K562 (cell line): ENCODE measurements around the gene PREX1. TPM values are rescaled to one million over a fixed set of nuclear protein-coding genes. Genes with fewer than 3 reads are reported as not detected.

Source experiments
- ATAC-seq: fragments of 200-7000 bp; cut with Tn5 transposase; 3 replicates; pipeline ENCODE4 v1.9.1; 2020; ENCODE audit warnings: moderate library complexity
- BruUV-seq: library from RNA; stranded (reverse); fragments of 400-500 nt; replicated peaks from 2 replicates; lab custom pipeline; 2021; lab: Mats Ljungman, UMichigan
- CTCF ChIA-PET: fragments of 300-600 bp; formaldehyde crosslinking; extraction: SDS; loops from one replicate; lab custom pipeline; 2021; ENCODE audit warnings: low intra/inter-chr PET ratio; lab: Yijun Ruan, JAX
- POLR2A ChIA-PET: fragments of 300-600, 350-650 bp; sonication (Branson Sonifier 250); formaldehyde crosslinking; extraction: SDS; loops from one replicate; lab custom pipeline; 2021; ENCODE audit warnings: antibody characterized with exemption, inconsistent platforms; lab: Yijun Ruan, JAX
- DNase-seq, 4 experiments: peaks; one replicate each; pipeline versions ENCODE4 v3.0.0 to v3.0.0-alpha.2; 2011 to 2018; ENCODE audit warnings: low spot score in 3 of 4, mixed read lengths in 3 of 4; ENCODE audit errors: extremely low read depth in 1 of 4
- FAIRE-seq: peaks from 2 replicates; lab custom pipeline; 2011; peaks lifted over from hg19 to GRCh38; lab: Jason Lieb, UNC
- H2AFZ ChIP-seq: 2 replicates; pipeline ENCODE4 v1.6.0; 2011; ENCODE audit warnings: low read depth, low read length, control low read depth, inconsistent platforms
- H3K27ac ChIP-seq: fragments of 200-600 bp; 3 replicates; pipeline ENCODE4 v1.8.0; 2011; ENCODE audit warnings: low read depth, mild to moderate bottlenecking, control low read depth, inconsistent platforms, low read length, moderate library complexity, mixed read lengths; ENCODE audit errors: extremely low read depth
- H3K27me3 ChIP-seq, 2 experiments: fragments of 300-600 bp in 1 of 2; 2 replicates in 1 of 2; 3 replicates in 1 of 2; pipeline versions ENCODE4 v1.6.0 to v1.8.0; 2011; ENCODE audit warnings: inconsistent platforms in 2 of 2, low read length in 2 of 2, mild to moderate bottlenecking in 1 of 2, mixed read lengths in 1 of 2, moderate library complexity in 1 of 2; ENCODE audit not compliant: control insufficient read depth in 2 of 2, insufficient read depth in 2 of 2
- H3K36me3 ChIP-seq: fragments of 300-600 bp; 3 replicates; pipeline ENCODE4 v1.8.0; 2011; ENCODE audit warnings: mild to moderate bottlenecking, low read length, inconsistent platforms; ENCODE audit not compliant: control insufficient read depth, insufficient read depth
- H3K4me1 ChIP-seq, 2 experiments: fragments of 200-600 bp in 1 of 2; replicated peaks in 1 of 2; 2 replicates in 1 of 2; 3 replicates in 1 of 2; pipeline versions ENCODE4 v1.5.1 to v1.8.0; 2011; ENCODE audit warnings: inconsistent platforms in 2 of 2, low read length in 2 of 2, mild to moderate bottlenecking in 1 of 2, mixed read lengths in 1 of 2, moderate library complexity in 1 of 2; ENCODE audit not compliant: control insufficient read depth in 2 of 2, insufficient read depth in 2 of 2
- H3K4me2 ChIP-seq: 2 replicates; pipeline ENCODE4 v1.6.1; 2011; ENCODE audit warnings: low read length, control low read depth, inconsistent platforms, mixed read lengths; ENCODE audit not compliant: insufficient read depth
- H3K4me3 ChIP-seq: fragments of 200-600 bp; sonication (generic), shearing (Covaris generic); 2 replicates; pipeline ENCODE4 v1.5.1; 2016; ENCODE audit warnings: control low read depth, inconsistent platforms
- H3K79me2 ChIP-seq: fragments of 200-600 bp; 3 replicates; pipeline ENCODE4 v1.8.0; 2011; ENCODE audit warnings: low read length, inconsistent platforms; ENCODE audit not compliant: control insufficient read depth, insufficient read depth
- H3K9ac ChIP-seq, 2 experiments: 2 replicates each; pipeline versions ENCODE4 v1.6.0 to v1.6.1; 2011; ENCODE audit warnings: low read depth in 2 of 2, low read length in 2 of 2, control low read depth in 1 of 2, inconsistent platforms in 1 of 2, mild to moderate bottlenecking in 1 of 2, mixed read lengths in 1 of 2; ENCODE audit not compliant: insufficient read depth in 1 of 2
- H3K9me1 ChIP-seq: one replicate; pipeline ENCODE4 v1.6.0; 2011; ENCODE audit warnings: inconsistent platforms, mild to moderate bottlenecking, low read length, moderate library complexity; ENCODE audit not compliant: control insufficient read depth, insufficient read depth
- H3K9me3 ChIP-seq: replicated peaks from 2 replicates; pipeline ENCODE4 v1.5.1; 2011; ENCODE audit warnings: low read depth, low read length, inconsistent platforms; ENCODE audit not compliant: control insufficient read depth, insufficient read depth
- H4K20me1 ChIP-seq: replicated peaks from 2 replicates; pipeline ENCODE4 v1.6.1; 2011; ENCODE audit warnings: low read length, inconsistent platforms, mixed read lengths; ENCODE audit not compliant: control insufficient read depth, insufficient read depth
- BRCA1 ChIP-seq, 2 experiments: fragments of 450-650 bp in 1 of 2; sonication (generic) in 1 of 2; formaldehyde crosslinking in 1 of 2; IDR thresholded peaks; 2 replicates each; pipeline versions ENCODE4 v1.5.0 to v1.6.1; 2017 to 2020; ENCODE audit warnings: mild to moderate bottlenecking in 1 of 2, missing genetic modification reagents in 1 of 2
- HEY1 ChIP-seq: fragments of 250-450 bp; sonication (Bioruptor Pico); IDR thresholded peaks from 2 replicates; pipeline ENCODE4 v1.5.0; 2020; ENCODE audit warnings: mild to moderate bottlenecking, moderate library complexity, borderline replicate concordance
- KAT8 ChIP-seq: fragments of 450-650 bp; IDR thresholded peaks from 2 replicates; pipeline ENCODE4 v1.6.1; 2016; ENCODE audit warnings: low read depth, mild to moderate bottlenecking
- MTA1 ChIP-seq: fragments of 450-650 bp; IDR thresholded peaks from 2 replicates; pipeline ENCODE4 v1.6.1; 2017; ENCODE audit warnings: borderline replicate concordance
- MTA3 ChIP-seq: fragments of 450-650 bp; formaldehyde crosslinking; IDR thresholded peaks from 2 replicates; pipeline ENCODE4 v1.6.1; 2017; ENCODE audit warnings: mild to moderate bottlenecking, borderline replicate concordance
- SMARCE1 ChIP-seq: fragments of 450-650 bp; IDR thresholded peaks from 2 replicates; pipeline ENCODE4 v1.7.1; 2016; ENCODE audit warnings: mild to moderate bottlenecking
- ZNF12 ChIP-seq: sonication (generic); formaldehyde crosslinking; IDR thresholded peaks from 2 replicates; pipeline ENCODE4 v1.4.0; 2020; ENCODE audit warnings: mild to moderate bottlenecking, missing genetic modification reagents
- ZNF140 ChIP-seq: fragments of 250-450 bp; sonication (Bioruptor Pico); IDR thresholded peaks from 2 replicates; pipeline ENCODE4 v1.8.0; 2021; ENCODE audit warnings: moderate library complexity, mild to moderate bottlenecking, inconsistent platforms
- WGBS: fragments of 100-300 bp; shearing (Covaris generic); methylation state at CpG from one replicate; pipeline ENCODE4 v1.1.6; 2016; ENCODE audit warnings: low coverage, mixed read lengths; ENCODE audit not compliant: insufficient coverage; ENCODE audit errors: missing lambda C conversion rate; 5-methylcytosine and 5-hydroxymethylcytosine counted together
- in situ Hi-C: fragments of 300-500 bp; cut with MboI; formaldehyde crosslinking; loops from 4 replicates; pipeline ENCODE4 v1.15.0; 2018; ENCODE audit warnings: inconsistent platforms, mixed read lengths
- intact Hi-C: fragments of 100-400 bp; cut with micrococcal nuclease; formaldehyde crosslinking; loops from 2 replicates; pipeline ENCODE4 v1.14.2; 2022
- polyA plus RNA-seq, 8 experiments: library from polyadenylated mRNA; depleted of rRNA in 4 of 8; stranded (reverse) in 5 of 8; unstranded in 3 of 8; fragments of >200 nt; fragmentation: Nextera tagmentation in 2 of 8; fragmentation: Illumina TruSeq in 1 of 8; extraction: Ambion mirVana in 2 of 8; extraction: Trizol in 1 of 8; gene quantifications; 2 replicates each; pipeline versions ENCODE4 v1.2.1 to v1.2.3, GENCODE V29; 2011 to 2014; ENCODE audit warnings: inconsistent platforms in 1 of 8, missing spikeins in 1 of 8
- total RNA-seq, 7 experiments: library from RNA; depleted of rRNA in 6 of 7; stranded (reverse); fragments of >200 nt in 6 of 7; fragmentation: Illumina TruSeq in 2 of 7; extraction: Trizol in 2 of 7; gene quantifications; 2 replicates each; pipeline versions ENCODE4 v1.2.1 to v1.2.3, GENCODE V29; 2011 to 2021; ENCODE audit warnings: low replicate concordance in 1 of 7
- TF ChIP-seq, protein P1 (sequence below): fragments of 250-450 bp; sonication (Bioruptor Pico); IDR thresholded peaks from 2 replicates; pipeline ENCODE4 v1.5.0; 2020; ENCODE audit warnings: mild to moderate bottlenecking, borderline replicate concordance
- TF ChIP-seq, protein P2 (sequence below): fragments of 450-650 bp; IDR thresholded peaks from 2 replicates; pipeline ENCODE4 v1.6.1; 2016; ENCODE audit warnings: mild to moderate bottlenecking, moderate library complexity

PREX1 gene
- total and polyA plus RNA-seq, 9 of the 15 experiments (the other 6 are each of a cell fraction or from before 2014, with no cell fraction given): 0.37 to 10.4 (median 4.8) TPM

DNA sequence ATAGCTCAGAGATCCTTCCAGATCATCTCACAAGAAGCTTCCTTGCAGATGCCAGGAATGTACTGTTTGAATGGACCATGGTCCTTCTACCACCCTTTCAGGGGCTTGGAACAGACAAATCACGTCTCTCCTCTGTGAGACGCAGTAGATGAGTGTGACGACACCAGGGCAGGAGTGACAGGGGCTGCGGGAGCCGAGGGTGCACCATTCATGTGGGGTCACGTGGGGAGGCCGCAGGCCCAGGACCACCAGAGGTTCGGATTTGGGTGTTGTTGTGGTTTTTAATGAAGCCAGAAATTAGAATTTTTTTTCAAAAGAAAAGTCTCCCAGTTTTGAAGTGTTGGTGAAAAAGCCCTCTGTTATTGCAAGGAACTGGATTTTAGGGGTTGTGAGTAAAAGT, 79.2 kb downstream of the PREX1 start:
- Histone ChIP-seq H3K27ac (no peak overlapping the region), H2AFZ (no peak overlapping the region), H3K9me1 (no peaks in the 10 kb centered on the region), H3K4me3 (no peak overlapping the region), H3K9me3 (no peaks in the 10 kb centered on the region), H3K27me3 (no peaks in the 10 kb centered on the region), H3K79me2 (no peaks in the 10 kb centered on the region), H3K4me2 (no peak overlapping the region), H3K9ac (no peak overlapping the region), H3K36me3 (peaks cover under 1% of the 10 kb centered on the region; the same call in 1 of the 3 replicates), H4K20me1 (no peaks in the 10 kb centered on the region), H3K4me1 (peaks cover 0 to 9% of the 10 kb centered on the region in 2 experiments; a peak in 1 of 5 replicates)
- no peak for ATAC-seq
- intact Hi-C loops: no loop called here
- POLR2A ChIA-PET: interaction anchor here (0.6 kb wide), 1 partner anchor 13 kb away, joined by 4 read pairs; no protein-coding TSS in a partner anchor
- no peak for DNase-seq
- FAIRE-seq: no peak
- 14% methylated on average over 8 of the region's 8 CpGs for WGBS
- in situ Hi-C loops: no loop called here
- no TSS peak for BruUV-seq
- CTCF ChIA-PET: no interaction called here
- TF ChIP-seq MTA1 (no peak), SMARCE1 (no peak), KAT8 (no peak), HEY1 (CRISPR knock-in tag) (no peak), ZNF140 (CRISPR knock-in tag) (no peak), ZNF12 (CRISPR knock-in tag) (no peak), BRCA1 (IDR thresholded peaks at IDR 0.05) (no peak), BRCA1 (CRISPR knock-in tag; IDR thresholded peaks at IDR 0.05) (no peak), MTA3 (no peak)
- TF ChIP-seq, protein P1, sequence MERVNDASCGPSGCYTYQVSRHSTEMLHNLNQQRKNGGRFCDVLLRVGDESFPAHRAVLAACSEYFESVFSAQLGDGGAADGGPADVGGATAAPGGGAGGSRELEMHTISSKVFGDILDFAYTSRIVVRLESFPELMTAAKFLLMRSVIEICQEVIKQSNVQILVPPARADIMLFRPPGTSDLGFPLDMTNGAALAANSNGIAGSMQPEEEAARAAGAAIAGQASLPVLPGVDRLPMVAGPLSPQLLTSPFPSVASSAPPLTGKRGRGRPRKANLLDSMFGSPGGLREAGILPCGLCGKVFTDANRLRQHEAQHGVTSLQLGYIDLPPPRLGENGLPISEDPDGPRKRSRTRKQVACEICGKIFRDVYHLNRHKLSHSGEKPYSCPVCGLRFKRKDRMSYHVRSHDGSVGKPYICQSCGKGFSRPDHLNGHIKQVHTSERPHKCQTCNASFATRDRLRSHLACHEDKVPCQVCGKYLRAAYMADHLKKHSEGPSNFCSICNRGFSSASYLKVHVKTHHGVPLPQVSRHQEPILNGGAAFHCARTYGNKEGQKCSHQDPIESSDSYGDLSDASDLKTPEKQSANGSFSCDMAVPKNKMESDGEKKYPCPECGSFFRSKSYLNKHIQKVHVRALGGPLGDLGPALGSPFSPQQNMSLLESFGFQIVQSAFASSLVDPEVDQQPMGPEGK: no peak
- TF ChIP-seq, protein P2, sequence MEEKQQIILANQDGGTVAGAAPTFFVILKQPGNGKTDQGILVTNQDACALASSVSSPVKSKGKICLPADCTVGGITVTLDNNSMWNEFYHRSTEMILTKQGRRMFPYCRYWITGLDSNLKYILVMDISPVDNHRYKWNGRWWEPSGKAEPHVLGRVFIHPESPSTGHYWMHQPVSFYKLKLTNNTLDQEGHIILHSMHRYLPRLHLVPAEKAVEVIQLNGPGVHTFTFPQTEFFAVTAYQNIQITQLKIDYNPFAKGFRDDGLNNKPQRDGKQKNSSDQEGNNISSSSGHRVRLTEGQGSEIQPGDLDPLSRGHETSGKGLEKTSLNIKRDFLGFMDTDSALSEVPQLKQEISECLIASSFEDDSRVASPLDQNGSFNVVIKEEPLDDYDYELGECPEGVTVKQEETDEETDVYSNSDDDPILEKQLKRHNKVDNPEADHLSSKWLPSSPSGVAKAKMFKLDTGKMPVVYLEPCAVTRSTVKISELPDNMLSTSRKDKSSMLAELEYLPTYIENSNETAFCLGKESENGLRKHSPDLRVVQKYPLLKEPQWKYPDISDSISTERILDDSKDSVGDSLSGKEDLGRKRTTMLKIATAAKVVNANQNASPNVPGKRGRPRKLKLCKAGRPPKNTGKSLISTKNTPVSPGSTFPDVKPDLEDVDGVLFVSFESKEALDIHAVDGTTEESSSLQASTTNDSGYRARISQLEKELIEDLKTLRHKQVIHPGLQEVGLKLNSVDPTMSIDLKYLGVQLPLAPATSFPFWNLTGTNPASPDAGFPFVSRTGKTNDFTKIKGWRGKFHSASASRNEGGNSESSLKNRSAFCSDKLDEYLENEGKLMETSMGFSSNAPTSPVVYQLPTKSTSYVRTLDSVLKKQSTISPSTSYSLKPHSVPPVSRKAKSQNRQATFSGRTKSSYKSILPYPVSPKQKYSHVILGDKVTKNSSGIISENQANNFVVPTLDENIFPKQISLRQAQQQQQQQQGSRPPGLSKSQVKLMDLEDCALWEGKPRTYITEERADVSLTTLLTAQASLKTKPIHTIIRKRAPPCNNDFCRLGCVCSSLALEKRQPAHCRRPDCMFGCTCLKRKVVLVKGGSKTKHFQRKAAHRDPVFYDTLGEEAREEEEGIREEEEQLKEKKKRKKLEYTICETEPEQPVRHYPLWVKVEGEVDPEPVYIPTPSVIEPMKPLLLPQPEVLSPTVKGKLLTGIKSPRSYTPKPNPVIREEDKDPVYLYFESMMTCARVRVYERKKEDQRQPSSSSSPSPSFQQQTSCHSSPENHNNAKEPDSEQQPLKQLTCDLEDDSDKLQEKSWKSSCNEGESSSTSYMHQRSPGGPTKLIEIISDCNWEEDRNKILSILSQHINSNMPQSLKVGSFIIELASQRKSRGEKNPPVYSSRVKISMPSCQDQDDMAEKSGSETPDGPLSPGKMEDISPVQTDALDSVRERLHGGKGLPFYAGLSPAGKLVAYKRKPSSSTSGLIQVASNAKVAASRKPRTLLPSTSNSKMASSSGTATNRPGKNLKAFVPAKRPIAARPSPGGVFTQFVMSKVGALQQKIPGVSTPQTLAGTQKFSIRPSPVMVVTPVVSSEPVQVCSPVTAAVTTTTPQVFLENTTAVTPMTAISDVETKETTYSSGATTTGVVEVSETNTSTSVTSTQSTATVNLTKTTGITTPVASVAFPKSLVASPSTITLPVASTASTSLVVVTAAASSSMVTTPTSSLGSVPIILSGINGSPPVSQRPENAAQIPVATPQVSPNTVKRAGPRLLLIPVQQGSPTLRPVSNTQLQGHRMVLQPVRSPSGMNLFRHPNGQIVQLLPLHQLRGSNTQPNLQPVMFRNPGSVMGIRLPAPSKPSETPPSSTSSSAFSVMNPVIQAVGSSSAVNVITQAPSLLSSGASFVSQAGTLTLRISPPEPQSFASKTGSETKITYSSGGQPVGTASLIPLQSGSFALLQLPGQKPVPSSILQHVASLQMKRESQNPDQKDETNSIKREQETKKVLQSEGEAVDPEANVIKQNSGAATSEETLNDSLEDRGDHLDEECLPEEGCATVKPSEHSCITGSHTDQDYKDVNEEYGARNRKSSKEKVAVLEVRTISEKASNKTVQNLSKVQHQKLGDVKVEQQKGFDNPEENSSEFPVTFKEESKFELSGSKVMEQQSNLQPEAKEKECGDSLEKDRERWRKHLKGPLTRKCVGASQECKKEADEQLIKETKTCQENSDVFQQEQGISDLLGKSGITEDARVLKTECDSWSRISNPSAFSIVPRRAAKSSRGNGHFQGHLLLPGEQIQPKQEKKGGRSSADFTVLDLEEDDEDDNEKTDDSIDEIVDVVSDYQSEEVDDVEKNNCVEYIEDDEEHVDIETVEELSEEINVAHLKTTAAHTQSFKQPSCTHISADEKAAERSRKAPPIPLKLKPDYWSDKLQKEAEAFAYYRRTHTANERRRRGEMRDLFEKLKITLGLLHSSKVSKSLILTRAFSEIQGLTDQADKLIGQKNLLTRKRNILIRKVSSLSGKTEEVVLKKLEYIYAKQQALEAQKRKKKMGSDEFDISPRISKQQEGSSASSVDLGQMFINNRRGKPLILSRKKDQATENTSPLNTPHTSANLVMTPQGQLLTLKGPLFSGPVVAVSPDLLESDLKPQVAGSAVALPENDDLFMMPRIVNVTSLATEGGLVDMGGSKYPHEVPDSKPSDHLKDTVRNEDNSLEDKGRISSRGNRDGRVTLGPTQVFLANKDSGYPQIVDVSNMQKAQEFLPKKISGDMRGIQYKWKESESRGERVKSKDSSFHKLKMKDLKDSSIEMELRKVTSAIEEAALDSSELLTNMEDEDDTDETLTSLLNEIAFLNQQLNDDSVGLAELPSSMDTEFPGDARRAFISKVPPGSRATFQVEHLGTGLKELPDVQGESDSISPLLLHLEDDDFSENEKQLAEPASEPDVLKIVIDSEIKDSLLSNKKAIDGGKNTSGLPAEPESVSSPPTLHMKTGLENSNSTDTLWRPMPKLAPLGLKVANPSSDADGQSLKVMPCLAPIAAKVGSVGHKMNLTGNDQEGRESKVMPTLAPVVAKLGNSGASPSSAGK: no peak
